ENCODE results near the gene FTO.

DNA sequence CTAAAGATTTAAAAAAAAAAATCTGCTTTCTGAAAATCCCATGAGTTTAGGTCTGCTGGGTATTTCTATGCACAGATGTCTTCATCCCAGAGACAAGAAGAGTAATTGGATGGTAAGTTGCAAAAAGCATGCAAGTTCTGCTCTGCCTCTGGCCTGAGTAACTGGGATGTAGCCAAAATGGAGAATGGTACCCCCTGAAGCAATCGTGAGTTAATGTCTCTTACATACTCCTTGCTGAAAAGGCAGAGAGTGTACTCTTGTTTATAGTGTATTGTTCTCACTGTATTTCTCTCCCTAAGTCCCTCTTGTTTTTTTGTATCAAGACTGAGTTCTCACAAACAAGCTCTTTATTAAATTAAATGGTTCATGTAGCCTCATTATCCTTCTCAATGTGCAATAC is 323.6 kb downstream of the FTO start:
- TF ChIP-seq POLR2A (IDR thresholded peaks at IDR 0.05) (no peak), CTCF (IDR thresholded peaks at IDR 0.05) (no peak)

Measured in adrenal gland (tissue), 5 donors.